Right lung (tissue), 5 donors: ENCODE data around the gene ZBTB7A. TPM values are rescaled to one million over a fixed set of nuclear protein-coding genes. Genes with fewer than 3 reads are reported as not detected.

ENCODE experiments used
- DNase-seq, 2 donors: peaks; one replicate each; pipeline ENCODE4 v3.0.0-alpha.2; 2013
- polyA plus RNA-seq, 5 donors: library from polyadenylated mRNA; unstranded; fragments of 120-200 nt; gene quantifications; one replicate each; pipeline versions ENCODE4 v1.2.1 to v1.2.3, GENCODE V29; 2013; ENCODE audit warnings: inconsistent platforms in 1 of 5, low replicate concordance in 1 of 5; ENCODE audit not compliant: insufficient read length in 5 of 5, insufficient read depth in 1 of 5

The ZBTB7A gene
- polyA plus RNA-seq, 5 donors: 6.6 to 15.7 (median 9.3) TPM

DNA sequence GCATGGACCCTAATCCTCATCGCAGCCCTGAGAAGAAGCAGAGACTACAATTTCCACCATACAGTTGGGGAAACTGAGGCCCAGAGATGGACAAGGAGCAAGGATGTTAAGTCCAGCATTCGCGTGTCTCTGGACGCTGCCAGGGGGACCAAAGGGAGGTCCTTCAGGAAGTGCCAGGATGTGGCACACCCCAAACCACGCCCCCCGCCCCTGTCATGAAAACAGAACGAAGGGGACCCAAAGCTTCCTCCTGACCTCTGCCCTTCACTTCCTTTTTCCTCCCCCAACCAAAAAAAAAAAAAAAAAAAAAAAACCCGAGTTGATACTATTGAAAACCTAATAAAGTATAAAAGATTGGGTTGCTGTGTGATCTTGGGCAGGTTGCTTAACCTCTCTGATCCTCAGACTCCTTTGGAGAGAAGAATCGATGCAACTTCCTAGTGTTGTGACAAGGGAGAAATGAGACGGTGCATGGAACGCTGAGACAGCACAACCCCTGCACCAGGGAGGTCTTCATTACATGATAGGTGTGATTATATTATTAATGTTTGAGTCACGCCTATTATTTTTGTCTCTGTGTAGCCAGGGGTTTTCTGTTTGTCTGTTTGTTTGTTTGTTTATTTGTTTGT lies 2.7 kb upstream of the ZBTB7A start:
- no peak for DNase-seq

DNA sequence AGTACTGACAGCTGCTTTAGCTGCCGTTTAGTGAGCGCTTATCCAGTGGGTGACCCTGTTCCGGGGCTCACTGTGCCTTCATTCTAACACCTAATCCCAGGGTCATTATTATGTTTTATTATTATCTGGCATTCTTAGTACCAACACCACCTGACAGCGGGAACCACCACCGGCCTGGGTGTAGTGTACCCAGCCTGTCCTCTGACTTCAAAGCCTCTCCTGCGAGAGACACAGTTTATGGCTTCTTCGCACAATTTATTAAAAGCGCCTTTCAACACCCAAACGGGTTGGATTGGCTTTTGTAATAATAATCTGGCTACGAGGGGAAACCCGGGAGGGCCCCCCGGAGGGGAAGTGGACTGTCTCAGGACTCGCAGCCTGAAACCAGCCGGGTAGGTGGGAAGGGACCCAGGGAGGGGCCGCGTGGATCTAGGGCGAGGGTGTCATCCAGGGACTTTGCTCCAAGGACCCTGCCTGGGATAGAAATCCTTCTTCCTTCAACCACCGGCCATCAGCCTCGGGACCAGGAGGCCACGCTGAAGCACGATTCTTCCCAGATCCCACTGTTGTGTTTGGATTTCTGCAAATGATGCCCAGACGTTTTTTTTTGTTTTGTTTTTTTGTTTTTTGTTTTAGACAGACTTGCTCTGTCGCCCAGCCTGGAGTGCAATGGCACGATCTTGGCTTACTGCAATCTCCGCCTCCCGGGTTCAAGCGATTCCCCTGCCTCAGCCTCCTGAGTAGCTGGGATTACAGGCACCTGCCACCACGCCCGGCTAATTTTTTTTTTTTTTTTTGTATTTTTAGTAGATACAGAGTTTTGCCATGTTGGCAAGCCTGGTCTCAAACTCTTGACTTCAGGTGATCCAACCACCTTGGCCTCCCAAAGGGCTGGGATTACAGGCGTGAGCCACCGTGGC lies 1.6 kb upstream of the ZBTB7A start:
- DNase-seq: no peak

DNA sequence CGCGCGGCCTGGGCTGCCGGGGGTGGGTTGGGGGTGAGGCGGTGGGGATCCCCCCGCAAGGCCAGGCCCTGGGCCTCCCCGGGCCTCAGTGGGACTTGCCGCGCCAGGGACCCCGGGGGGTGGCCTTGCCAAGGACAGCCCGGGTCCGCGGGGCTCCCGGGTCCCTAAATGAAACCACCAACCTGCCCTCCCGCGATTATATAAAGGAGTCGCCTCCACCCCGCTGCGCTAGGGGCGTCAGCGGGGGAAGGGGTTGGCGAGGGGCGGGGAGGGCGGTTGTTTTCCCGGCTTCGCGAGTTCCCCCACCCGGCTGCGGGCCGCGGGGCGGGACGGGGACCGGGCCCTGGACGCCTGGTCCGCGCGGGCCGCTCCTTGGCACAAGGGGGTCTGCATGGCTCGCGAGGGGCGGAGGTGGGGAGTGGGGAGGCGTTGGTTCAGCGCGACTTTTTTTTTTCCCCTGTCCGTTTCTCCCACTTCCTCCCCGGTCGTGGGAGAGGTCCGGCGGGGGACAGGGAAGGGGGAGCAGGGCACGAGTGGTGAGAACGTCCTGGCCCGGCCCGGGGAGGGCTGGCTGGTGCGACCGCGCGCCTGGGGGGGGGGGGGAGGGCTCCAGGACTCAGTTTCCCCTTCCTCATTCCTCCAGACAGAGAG lies 822 bp upstream of the ZBTB7A start:
- no peak for DNase-seq

DNA sequence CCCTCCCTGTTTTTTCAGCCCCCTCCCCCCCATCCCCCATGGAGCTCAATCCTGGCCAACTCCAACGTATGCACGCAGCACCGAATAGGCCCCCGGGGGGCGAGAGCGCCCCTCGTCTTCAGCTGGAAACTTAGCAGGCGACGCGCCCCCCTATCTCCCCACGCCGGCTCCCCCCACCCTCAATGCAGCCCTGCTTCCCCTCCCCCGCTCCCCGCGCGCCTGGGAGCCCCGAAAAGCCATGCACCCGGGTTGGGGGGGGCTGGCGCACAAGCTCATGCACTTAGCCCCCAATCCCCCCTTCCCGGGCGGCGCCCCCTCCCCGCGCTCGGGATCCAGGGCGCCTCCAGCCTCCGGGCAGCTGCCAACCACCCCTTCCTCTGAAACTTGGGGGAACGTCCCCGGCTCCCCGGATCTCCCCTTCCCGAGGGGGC lies 508 bp downstream of the ZBTB7A start:
- DNase-seq: no peak

DNA sequence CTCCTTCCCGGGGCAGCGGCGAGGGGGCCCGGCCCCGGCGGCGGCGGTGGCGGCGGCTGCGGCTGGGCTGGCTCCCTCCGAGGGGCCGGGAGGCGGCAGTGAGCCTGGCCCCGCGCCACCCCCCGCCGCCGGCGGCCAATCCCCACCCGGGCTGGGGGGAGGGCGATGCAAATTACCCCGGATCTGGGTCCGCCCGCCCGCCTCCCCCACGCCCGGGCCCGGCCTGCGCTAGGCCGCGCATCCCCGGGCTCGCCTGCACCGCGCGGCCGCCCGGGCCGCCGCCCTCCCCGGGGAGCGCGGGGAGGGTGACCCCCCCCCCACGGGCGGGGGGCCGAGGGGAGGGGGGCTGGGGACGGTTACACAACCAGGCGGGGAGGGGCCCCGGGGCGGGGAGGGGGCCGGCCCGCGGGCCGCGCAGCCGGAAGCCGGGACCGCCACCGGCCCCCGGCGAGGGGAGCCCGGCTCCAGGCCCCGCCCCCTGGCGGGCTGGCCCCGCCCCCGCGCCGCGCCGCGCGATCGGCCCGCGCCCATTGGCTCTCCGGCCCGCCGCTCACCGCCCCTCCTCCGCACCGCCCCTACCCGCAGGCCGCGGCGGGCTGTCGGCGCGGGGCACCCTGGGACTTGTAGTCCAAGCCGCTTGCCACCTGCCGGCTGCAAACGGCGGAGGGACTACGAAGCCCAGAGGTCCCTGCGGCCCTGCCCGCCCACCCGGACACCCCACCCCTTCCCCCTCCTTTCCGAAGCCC lies 1.1 kb downstream of the ZBTB7A start:
- peak; percentile 96 for DNase-seq

DNA sequence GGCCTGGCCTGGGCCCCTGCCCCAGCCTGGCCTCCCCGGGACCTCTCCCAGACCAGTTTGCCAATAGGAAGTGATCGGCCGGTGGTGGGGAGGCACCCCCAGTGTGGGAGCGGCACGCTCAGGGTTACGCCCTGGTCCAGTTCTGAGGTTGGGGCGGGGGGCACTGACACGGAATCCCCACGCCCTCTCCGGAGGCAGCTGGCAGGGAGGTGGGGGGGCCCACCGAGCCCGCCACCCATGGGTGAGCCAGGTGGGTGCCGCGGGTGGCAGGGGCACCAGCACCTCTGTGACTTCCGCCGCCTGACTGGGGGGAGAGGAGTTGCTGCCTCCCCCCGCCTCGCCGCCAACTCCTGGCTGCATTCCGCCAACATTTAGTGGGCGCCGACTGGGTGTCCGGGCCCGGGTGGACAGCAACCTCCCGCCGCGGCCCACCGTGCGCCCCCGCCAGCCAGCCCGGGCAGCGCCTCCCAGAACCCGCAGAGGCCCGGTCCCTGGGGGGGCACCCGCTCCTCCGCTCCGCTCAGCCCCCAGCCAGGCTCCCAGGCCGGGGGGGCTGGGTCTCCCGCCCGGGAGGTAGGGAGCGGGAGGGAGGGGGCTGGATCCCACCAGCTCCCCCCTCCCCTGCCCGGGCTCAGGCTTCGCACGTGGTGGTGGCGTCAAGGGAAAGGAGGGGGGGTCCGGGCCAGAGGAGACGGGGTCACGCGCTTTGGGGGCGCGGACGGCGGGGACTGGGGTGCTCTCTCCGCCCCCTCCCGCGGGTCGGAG lies 2.0 kb downstream of the ZBTB7A start:
- DNase-seq: no peak

DNA sequence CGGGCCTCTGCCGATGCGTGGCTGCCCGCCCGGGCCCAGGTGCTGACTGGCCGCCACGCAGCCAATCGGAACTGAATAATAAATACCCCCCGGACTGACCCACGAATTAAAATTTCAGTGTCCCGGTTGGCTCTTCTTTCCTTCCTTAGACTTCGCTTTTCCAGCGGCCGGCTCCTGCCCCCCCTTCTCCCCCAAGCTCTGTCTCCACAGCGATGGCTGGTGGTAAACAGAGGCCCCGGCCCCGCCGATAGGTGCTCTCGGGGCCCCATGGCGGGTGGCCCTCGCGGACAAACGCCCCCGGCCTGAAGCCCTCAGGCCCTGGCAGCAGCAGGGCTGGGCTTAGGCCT lies 2.6 kb downstream of the ZBTB7A start:
- no peak for DNase-seq

DNA sequence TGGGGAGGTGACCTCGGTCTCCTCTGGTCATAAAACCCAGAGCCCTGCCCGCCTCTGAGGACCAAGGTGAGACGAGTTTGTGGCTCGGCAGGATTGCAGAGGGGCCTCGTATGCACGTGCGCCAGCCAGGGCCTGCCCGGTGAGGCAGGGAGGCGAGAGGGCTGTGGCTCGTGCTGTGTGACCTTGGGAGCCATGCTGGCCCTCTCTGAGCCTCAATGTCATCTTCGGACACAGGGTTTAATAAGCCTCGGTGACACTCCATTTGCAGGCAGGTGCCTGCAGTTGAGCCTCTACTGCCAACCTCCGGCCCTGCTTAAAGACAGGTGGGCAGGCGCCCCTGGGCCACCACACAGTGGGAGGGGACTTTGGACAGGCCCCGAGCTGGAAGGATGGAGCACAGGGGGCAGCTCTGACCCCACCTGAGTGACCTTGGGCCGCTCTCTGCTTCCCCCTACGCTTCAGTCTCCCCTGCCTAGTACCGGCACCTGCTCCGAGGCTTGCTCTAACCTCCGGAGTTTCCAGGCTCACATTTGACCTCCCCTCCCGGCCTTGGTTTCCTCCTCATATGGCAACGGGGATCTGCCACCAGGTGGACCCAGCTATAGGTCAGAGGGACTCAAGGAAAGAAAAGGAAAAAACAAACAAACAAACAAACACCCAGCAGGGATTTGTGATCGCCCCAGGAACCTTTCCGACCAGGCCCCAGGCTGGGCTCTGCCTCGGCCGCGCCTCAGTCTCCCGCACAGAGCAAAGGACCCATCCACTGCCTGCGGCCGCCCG lies 3.1 kb downstream of the ZBTB7A start:
- no peak for DNase-seq

DNA sequence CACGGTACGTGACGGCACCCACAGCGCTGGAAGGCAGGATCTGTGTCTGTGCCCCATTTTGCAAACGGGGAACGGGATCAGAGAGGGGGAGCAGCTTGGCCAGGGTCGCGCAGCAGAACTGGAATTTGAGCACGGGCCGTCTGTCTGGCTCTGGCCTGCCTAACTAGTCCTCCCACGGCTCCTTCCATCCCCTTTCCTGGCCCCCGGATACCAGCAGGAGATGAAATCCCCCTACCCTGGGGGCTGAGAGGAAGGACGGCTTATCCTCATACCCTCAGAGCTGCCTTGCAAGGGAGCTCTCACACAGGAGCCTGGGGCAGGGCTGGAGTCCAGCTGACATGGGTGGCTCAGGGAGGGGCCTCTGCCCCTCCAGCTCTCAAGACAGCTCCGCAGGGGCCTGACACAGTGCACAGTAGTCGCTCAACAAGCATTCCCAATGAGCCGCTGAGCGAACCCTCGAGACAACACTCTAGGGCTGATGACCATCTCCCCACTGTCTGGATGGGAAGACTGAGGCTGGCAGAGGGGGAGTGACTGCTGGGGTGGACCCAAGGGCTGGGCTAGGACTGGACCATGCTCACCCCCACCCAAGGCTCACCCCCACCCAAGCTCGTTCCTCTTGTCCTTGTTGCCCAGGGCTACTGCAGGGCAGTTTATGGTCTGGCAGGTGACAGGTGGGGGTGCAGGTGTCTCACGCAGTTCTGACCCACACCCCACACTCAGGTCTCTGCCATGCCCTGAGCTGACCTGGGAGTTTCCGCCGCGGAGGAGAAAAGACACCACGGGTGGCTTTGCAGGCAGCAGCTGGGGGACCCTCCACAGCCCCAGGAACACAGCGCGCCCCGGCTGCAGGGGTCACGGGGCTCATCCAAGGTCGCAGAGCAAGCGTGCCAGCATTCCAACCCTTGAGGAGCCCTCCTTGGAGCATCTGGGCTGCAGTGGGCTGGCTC lies 4.0 kb downstream of the ZBTB7A start:
- no peak for DNase-seq

DNA sequence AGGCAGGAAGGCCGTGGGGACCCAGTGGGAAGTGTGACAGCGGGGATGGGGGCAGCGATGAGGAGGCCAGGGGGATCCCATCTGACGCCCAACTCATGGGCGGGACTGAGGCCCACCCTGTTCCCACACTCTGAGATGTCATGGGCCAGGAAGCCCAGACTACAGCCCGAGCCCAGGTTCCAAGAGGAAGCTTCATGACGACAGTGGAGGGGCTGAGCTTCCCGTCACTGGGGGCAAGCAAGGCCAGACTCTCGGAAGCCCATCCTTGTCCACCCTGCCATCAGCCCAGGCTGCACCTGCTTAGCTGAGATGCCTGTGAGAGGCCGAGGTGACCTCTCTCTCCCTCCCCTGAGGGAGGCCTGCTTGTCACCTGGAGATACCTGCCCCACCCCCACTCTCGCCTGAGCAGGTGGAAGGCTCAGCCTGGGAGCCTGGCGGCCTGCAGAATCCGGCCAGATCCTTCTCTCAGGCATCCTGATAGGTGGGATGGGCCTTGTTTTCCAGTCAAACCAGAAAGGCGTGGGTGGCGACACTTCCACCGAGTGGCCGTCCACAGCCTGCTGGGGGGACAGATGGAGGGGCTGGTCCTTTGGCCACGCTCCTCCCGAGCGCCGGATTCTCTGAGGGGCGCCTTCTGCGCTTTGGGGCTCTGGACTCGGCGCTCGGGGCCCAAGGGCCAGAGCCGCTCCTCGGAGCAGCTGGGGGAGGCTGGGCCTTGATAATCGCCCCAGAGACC lies 4.8 kb downstream of the ZBTB7A start:
- DNase-seq: no peak

DNA sequence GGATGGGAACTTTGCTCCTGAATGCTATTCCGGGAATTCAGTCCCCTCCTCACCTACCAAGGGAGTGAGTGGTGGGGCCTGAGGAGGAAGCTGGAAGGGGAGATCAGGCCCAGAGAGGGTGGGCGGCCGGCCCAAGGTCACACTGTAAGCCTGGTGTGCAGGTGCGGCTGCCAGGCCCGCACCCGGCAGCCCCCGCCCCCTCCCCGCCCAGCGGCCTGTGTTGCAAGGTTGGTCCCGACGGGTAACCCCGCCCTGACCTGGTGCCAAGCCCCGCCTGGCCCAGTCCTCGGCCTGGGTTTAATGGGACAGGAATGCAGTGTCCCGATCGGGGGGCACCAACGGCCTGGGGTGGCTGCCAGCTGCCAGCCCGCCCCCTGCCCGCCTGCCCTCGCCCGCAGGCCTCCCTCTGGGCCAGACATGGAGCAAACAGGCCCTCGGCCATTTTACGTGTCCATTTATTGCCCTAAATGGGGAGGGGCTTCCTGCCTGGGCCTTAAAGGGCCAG lies 5.5 kb downstream of the ZBTB7A start:
- no peak for DNase-seq

DNA sequence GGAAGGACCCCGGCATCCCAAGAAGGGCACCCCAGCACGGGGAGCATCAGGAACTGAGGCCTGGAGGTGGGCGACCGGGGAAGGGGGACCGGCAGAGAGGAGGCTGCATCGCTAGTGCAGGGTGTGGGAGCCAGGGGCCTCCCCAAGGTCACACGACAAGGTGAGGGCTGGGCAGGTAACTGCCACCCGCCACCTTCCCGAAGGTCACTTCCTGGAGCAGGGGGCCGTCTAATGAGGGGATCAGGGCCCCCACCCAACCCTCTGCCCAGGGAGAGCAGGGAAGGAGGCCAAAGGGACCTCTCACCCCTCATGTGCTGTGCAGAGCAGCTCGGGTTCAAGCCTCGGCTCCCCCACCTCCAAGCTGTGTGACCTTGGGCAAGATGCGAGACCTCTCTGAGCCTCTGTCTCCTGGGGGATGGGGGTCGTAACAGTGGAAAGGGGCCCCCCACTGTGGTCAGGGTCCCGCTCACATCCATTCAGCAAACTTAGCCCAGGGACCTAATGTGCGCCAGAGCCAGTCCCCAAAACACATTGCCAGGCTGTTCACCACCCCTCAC lies 6.0 kb downstream of the ZBTB7A start:
- DNase-seq: no peak

DNA sequence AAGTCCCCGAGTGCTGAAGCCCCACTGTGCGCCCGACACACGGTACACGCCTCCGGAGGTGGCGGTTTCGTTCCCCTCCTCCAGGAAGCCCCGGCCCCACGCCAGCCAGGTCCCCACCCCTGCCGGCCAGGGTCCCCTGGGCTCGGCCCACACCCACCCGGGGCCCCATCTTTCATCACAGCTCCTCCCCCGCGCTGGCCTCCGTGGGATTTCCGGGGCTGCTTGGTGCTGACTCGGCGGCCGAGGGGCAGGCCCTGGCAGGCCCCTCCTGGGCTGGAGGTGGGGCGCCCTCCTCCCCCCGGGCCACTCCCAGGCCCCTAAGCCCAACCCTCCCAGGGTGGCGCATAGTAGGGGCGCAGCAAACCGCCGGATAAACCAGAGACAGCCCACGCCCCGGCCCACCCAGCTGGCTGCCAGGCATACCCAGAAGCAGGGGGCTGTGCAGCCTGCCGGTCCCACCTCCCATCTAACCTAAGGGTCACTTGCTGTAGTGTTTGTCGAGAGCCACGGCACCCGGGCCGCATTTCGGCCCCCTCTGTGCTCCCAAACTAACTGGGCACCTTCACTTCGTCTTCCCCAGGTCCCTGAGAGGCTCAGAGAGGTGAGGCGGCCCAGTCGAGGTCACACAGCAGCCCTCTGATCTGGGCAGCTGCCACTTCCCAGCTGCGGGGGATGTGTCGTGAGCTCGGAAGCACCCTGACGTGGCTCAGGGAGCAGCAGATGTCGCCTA lies 6.6 kb downstream of the ZBTB7A start:
- DNase-seq: no peak

DNA sequence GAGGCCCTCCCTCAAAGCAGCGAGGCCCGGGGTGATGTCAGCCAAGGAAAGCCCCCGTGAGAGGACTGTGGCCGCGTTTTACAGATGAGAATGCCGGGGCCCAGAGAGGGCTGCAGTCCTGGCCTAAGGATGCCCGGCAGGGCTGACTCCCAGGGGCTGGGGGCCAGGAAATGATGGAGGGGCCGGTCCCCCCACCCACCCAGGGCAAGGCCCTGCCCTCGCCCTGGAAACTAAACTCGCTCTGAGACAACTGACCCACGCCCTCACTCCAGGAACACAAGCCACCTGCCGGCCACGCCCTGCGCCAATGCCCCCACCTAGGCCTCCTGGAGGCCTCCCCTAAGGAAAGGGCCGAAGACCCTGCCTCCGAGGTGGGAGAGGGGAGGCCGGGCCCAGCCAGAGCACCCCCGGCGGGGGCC lies 7.2 kb downstream of the ZBTB7A start:
- no peak for DNase-seq

DNA sequence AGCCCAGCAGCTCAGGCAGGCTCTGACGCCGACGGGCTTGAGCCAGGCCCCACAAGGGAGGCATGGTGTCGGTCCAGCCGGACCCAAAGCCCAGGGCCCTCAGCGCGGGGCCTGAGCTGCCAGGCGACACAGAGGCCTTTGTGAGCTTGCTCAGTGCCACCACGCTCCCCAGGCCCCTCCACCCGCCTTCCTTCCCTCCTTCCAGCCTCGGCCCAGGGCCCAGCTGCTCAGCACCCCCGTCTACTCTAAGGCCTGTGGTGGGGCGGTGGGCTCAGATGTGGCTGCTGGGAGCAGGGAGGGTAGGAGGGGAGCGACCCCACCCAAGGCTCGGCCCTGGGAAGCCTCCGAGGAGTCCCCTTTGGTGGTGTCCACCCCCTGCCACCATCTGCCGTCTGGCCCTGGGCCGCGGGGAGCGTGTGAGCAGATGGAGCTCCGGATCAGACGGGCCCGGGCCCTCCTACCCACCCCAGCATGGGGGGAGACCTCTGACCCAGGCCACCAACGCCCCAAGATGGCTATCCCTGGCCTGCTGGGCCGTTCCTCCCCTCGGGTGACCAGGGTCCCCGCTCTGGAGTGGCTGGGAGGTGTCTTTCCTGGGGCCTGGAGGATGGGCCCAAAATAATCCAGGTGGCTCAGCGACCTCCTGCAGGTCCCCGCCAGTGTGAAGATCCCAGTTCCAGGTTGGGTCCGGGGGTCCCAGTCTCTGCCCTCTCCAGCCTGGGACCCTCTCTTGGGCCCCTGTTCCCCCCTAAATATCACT lies 7.8 kb downstream of the ZBTB7A start:
- DNase-seq: no peak

DNA sequence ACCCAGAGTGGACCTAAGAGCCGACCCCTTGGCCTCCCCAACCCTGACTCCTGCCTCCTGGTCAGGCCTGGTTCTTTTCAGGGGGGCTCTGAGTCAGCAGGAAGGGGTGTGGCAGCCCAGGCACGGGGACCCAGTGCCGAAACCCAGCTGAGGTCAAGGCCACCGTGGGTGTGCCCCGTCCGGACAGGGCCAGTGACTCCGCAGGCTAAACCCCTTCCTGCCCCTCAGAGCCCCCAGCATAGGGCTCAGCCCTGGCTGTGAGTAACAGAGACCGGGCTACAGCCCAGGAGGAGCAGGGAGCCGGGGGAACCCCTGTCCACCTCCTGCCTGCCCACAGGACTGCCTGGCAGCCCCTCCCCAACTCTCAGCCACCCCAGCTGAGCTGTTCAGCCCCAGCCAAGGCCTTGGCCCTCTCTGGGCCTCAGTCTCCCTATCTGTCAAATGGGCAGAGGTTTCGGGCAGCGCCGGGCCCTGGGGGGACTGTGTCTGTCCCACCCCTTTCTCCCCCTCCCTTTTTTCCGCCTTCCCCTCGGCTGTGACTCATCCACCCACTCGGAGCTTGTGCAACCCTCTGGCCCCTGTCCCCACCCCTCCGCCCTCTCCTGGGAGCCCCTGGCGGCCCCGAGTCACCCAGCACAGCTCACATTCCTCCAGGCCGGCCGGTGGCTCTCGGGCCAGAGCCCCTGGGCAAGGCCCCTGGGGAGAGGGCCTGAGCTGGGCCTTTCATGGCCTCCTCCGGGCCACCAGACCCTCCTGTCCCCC lies 8.6 kb downstream of the ZBTB7A start:
- DNase-seq: no peak
